KMS-11 (cell line): Measurements from ENCODE around the gene SLC25A41.

Source experiments
- H2AFZ ChIP-seq: fragments of 200-600 bp; sonication (generic); 2 replicates; pipeline ENCODE4 v1.6.1; 2016; ENCODE audit warnings: antibody characterized with exemption, mixed run types, low read depth
- H3K27ac ChIP-seq: fragments of 200-600 bp; sonication (generic); 2 replicates; pipeline ENCODE4 v1.6.1; 2016; ENCODE audit warnings: mild to moderate bottlenecking, mixed run types
- H3K27me3 ChIP-seq: fragments of 200-600 bp; sonication (generic); 2 replicates; pipeline ENCODE4 v1.6.1; 2017; ENCODE audit warnings: mild to moderate bottlenecking, low read depth, mixed run types, moderate library complexity; ENCODE audit not compliant: insufficient read depth
- H3K36me3 ChIP-seq: fragments of 200-600 bp; sonication (generic); 2 replicates; pipeline ENCODE4 v1.6.1; 2017; ENCODE audit warnings: mild to moderate bottlenecking, mixed run types; ENCODE audit not compliant: insufficient read depth
- H3K4me1 ChIP-seq: fragments of 200-600 bp; sonication (generic); 2 replicates; pipeline ENCODE4 v1.6.1; 2016; ENCODE audit warnings: mild to moderate bottlenecking, low read depth, mixed run types; ENCODE audit not compliant: poor library complexity, severe bottlenecking
- H3K4me2 ChIP-seq: fragments of 200-600 bp; sonication (generic); 2 replicates; pipeline ENCODE4 v1.7.0; 2016; ENCODE audit warnings: mild to moderate bottlenecking, mixed run types
- H3K4me3 ChIP-seq: fragments of 200-600 bp; sonication (generic); IDR thresholded peaks from 2 replicates; pipeline ENCODE4 v1.6.1; 2017; ENCODE audit warnings: low read depth, low read length, mixed read lengths; ENCODE audit not compliant: insufficient read depth
- H3K79me2 ChIP-seq: fragments of 200-600 bp; sonication (generic); 2 replicates; pipeline ENCODE4 v1.6.1; 2016; ENCODE audit warnings: low read depth, mixed run types; ENCODE audit not compliant: insufficient read depth
- H3K9ac ChIP-seq: fragments of 200-600 bp; sonication (generic); 2 replicates; pipeline ENCODE4 v1.6.1; 2016; ENCODE audit warnings: mild to moderate bottlenecking, mixed run types
- H4K20me1 ChIP-seq: fragments of 200-600 bp; sonication (generic); 2 replicates; pipeline ENCODE4 v1.6.1; 2016; ENCODE audit warnings: mild to moderate bottlenecking, mixed run types; ENCODE audit not compliant: insufficient read depth
- CTCF ChIP-seq: fragments of 200-600 bp; sonication (generic); conservative IDR thresholded peaks from 2 replicates; pipeline ENCODE4 v1.6.1; 2017; ENCODE audit warnings: low read depth, mild to moderate bottlenecking, antibody characterized with exemption, low read length, moderate library complexity, mixed read lengths

The SLC25A41 gene

DNA sequence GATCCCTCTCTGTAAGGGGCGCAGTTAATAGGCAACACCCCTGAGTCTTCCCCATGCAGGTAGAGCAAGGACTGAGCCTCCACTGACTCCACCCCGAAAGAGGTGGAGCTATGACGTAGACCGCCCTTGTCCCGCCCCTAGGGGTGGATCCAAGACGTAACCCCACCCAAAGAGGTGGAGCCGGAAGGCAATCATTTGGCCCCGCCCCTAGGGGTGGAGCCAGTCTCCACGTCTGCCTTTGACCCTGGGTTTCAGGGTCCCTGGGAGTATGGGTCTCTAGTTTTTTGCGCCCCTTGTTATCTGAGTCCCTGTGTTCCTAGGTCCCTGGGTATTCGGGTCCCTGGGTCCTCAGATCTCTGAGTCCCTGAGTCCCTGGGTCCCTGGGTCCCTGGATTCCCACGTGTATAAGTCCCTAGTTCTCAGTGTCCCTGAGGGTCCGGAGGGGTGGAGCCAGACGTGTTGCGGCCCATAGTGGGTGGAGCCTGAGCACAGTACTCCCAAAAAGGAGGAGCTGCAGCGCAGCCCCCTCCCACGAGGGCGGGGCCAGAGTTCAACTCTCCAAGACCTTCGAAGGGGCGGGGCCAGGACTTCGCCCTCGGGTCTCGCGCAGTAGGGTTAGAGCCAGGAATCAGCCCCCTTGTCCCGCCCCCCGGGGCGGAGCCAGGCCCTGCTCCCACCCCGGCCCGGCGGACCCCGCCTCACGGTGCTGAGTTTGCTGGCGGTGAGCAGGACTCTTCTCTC lies 42.8 kb upstream of the SLC25A41 start:
- H3K27ac ChIP-seq: no peak overlapping the region
- no peak overlapping the region for H3K4me2 ChIP-seq
- no peaks in the 10 kb centered on the region for H4K20me1 ChIP-seq
- no peak overlapping the region for H3K4me3 ChIP-seq
- H3K9ac ChIP-seq: no peak overlapping the region
- H3K79me2 ChIP-seq: no peaks in the 10 kb centered on the region
- H3K36me3 ChIP-seq: no peaks in the 10 kb centered on the region
- no peaks in the 10 kb centered on the region for H3K4me1 ChIP-seq
- no peak overlapping the region; the same call in 1 of the 2 replicates for H2AFZ ChIP-seq
- no peak for TF ChIP-seq CTCF
- no peaks in the 10 kb centered on the region for H3K27me3 ChIP-seq

DNA sequence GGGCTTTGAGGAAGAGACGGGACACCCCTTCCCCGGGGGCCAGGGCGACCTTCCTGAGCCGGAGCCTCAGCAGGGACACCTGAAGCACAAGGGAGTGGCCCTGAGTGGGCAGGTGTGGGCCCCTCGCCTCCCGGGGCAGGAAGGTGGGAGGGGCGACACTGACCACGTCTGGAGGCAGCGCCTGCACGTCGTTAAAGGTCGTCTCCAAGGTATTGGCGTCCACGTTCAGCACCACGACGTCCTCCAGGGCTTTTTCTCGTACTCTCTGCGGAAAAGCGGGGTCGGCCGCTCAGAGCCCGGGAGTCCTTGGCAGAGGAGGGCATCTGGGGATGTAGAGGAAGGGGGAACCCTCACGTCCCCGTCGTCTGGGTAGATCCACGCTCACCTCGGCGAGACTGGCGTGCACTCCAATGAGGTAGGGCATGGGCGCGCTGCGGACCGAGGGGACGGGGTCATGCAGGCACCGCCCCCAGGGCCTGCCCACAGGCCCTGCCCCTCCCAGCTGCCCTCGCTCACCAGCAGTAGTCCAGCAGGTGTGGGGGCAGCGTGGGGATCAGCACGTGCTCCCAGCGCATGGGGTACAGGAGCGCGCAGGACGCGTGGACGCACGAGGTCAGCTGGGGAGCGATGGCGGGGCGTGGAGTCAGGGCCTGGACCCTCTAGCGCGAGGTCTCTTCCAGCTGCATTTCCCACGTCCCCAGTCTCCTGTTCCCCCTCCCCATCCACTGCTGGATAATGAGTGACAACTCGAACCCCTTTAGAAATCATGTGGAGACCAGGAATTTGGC lies 42.0 kb upstream of the SLC25A41 start:
- H3K4me1 ChIP-seq: no peaks in the 10 kb centered on the region
- H3K4me2 ChIP-seq: no peak overlapping the region
- no peak overlapping the region for H2AFZ ChIP-seq
- no peaks in the 10 kb centered on the region for H4K20me1 ChIP-seq
- H3K36me3 ChIP-seq: no peaks in the 10 kb centered on the region
- no peak overlapping the region for H3K27ac ChIP-seq
- no peak overlapping the region for H3K9ac ChIP-seq
- TF ChIP-seq CTCF: no peak
- H3K27me3 ChIP-seq: no peaks in the 10 kb centered on the region
- H3K79me2 ChIP-seq: no peaks in the 10 kb centered on the region
- H3K4me3 ChIP-seq: no peak overlapping the region

DNA sequence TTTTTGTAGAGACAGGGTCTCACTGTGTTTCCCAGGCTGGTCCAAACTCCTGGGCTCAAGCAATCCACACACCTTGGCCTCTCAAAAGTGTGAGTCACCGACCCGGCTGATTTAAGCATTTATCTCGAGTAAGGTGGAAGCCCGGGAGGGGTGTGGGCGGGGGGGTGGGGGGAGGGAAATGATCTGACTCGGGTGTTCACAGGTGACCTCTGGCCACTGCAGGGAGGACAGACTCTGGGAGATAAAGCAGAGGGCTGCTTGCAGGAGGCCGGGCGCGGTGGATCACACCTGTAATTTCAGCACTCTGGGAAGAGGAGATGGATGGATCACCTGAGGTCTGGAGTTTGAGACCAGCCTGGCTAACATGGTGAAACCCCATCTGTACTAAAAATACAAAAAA lies 40.1 kb upstream of the SLC25A41 start:
- no peak for TF ChIP-seq CTCF
- H4K20me1 ChIP-seq: no peaks in the 10 kb centered on the region
- H3K9ac ChIP-seq: no peak overlapping the region
- H2AFZ ChIP-seq: no peak overlapping the region
- H3K36me3 ChIP-seq: no peaks in the 10 kb centered on the region
- H3K27ac ChIP-seq: no peak overlapping the region
- H3K4me3 ChIP-seq: no peak overlapping the region
- no peaks in the 10 kb centered on the region for H3K79me2 ChIP-seq
- peaks cover 6% of the 10 kb centered on the region; the same call in 1 of the 2 replicates for H3K27me3 ChIP-seq
- H3K4me2 ChIP-seq: no peak overlapping the region
- no peaks in the 10 kb centered on the region for H3K4me1 ChIP-seq

GRCh38 chr19:6472713-6473112 lies 39.1 kb upstream of the SLC25A41 start:
- no peaks in the 10 kb centered on the region for H3K36me3 ChIP-seq
- no peak overlapping the region for H3K4me2 ChIP-seq
- H3K79me2 ChIP-seq: no peaks in the 10 kb centered on the region
- no peak overlapping the region for H2AFZ ChIP-seq
- no peak overlapping the region for H3K9ac ChIP-seq
- no peak for TF ChIP-seq CTCF
- H4K20me1 ChIP-seq: no peaks in the 10 kb centered on the region
- peaks cover 14% of the 10 kb centered on the region; the same call in 1 of the 2 replicates for H3K27me3 ChIP-seq
- H3K27ac ChIP-seq: no peak overlapping the region
- no peaks in the 10 kb centered on the region for H3K4me1 ChIP-seq
- H3K4me3 ChIP-seq: no peak overlapping the region
